OCI-LY3 (cell line): ENCODE data around the gene BMPR1B.

ENCODE experiments used
- CTCF ChIP-seq: fragments of 200-600, 300-600 bp; sonication (generic); IDR thresholded peaks from 2 replicates; pipeline ENCODE4 v1.5.1; 2014; ENCODE audit warnings: antibody characterized with exemption, low read length, low read depth
- EZH2phosphoT487 ChIP-seq: fragments of 200-600 bp; shearing (Covaris generic); IDR thresholded peaks from 2 replicates; pipeline ENCODE4 v1.6.1; 2018; ENCODE audit warnings: antibody characterized with exemption, mixed run types, low read depth

GRCh38 chr4:95118497-95118896 lies 360.7 kb downstream of the BMPR1B start:
- no peak for TF ChIP-seq CTCF
- TF ChIP-seq EZH2phosphoT487, result no peak
